ENCODE data around the gene PJA1.
A peak's percentile ranks its signal among the peaks of the same experiment; 100 is the strongest.

PJA1 gene

DNA sequence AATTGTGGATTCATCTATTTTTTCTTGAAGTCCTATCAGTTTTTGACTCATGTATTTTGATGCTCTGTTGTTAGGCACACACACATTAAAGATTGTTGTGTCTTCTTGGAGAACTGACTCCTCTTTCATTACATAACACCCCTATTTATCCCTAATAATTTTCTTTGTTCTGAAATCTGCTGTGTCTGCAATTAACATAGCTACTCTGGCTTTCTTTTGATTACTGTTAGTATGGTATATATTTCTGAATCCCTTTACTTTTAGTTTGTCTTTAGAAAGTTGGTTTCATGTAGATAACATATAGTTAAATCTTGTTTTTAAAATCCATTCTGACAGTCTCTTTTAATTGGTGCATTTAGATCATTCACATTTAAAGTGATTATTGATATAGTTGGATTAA is 5.1 kb upstream of the PJA1 start:
- DNase-seq, result no peak

- peak in 2 of 3 donors; percentile 15 to 42 for DNase-seq
Observed at GRCh38 chrX:69163936-69164741, 1.1 kb downstream of the PJA1 start.

- no peak for DNase-seq
Observed at GRCh38 chrX:69162361-69162865, 2.8 kb downstream of the PJA1 start.

GRCh38 chrX:69161786-69162349 is 3.4 kb downstream of the PJA1 start:
- DNase-seq, result no peak

DNA sequence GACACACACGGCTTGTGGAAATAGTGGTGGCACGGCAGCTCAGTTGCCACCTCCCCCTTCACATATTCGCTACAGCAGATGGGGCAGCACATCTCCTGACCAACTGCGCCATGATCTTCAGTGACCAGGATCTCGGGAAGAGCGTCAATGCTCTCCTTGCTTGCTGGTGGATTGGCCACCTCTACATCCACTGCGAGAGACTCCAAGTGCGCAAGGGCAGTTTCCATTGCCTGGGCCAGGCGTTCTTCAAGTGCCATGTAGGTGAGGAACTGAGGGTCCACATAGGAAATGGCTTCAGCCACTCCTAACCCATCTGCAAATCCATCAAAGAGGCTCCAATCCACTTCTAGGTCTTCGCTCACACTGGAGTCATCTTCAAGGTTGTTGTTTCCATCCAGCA is 3.9 kb downstream of the PJA1 start:
- DNase-seq, result no peak

- peak; percentile 76 to 85 (median 81) for DNase-seq
Observed at GRCh38 chrX:69158166-69158980, 6.9 kb downstream of the PJA1 start.

- no peak for DNase-seq
Observed at GRCh38 chrX:69156638-69157037, 8.6 kb downstream of the PJA1 start.

GRCh38 chrX:69155786-69156520 is 9.3 kb downstream of the PJA1 start:
- no peak for DNase-seq

- no peak for DNase-seq
Observed at GRCh38 chrX:69154051-69154450, 11.2 kb downstream of the PJA1 start.

- no peak for DNase-seq
Observed at GRCh38 chrX:69153060-69153730, 12.1 kb downstream of the PJA1 start.

GRCh38 chrX:69152417-69152841 is 12.8 kb downstream of the PJA1 start:
- DNase-seq, result peak; percentile 60 to 68 (median 64)

GRCh38 chrX:69151866-69152284 is 13.4 kb downstream of the PJA1 start:
- DNase-seq, result no peak

- no peak for DNase-seq
Observed at GRCh38 chrX:69150281-69150960, 14.8 kb downstream of the PJA1 start.

DNA sequence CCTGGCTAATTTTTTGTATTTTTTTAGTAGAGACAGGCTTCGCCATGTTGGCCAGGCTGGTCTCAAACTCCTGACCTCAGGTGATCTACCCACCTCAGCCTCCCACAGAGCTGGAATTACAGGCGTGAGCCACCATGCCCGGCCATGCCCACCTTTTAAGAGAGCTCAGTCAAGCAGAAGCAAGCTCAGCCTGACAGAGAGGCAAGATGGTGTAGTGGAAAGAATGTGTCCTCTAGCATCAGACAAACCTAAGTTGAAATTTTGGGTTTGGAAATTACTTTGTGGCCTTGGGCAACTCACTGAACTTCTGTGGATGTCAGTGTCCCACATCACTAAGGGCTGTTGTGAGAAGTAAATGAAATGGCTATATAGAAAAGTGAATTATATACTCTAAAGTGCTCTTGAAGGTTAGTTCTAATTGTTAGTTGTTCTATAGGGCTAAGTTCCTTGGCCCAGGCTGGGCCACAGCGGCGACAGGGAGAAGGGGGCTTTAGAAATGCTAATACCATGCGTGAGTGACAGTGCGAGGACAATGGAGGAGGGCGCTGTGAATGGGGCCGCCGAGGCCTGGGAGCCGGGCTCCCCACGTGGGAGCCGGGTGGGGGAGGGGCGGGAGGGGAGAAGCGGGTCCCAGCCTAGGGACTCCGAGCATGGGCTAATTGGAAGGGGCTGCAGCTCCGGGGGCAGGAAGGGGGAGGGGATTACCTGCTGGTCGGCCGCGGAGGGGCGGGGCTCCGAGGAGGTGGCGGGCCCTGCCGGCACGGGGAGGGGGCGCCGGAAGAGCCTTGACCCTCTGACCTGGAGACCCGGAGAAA is 15.6 kb downstream of the PJA1 start:
- DNase-seq, result no peak

- no peak for DNase-seq
Observed at GRCh38 chrX:69148946-69149345, 16.3 kb downstream of the PJA1 start.

- DNase-seq, result no peak
Observed at GRCh38 chrX:69146739-69147138, 18.5 kb downstream of the PJA1 start.

DNA sequence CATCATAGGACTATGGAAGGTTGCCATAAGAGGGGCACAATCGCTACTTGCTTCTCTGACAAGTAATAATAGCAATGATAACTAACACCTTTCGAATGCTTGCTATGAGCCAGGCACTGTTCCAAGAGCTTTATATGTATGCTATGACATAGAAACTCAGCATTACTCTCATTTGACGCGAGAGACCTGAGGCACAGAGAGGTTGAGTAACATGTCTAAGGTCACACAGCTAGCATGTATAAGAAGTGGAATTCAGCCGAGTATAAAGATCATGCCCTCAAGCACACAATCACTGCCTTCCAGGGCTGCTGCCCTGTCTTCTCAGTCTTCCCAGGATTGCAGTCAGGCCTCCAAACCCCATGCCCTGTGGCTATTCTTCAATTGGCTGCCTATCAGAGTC is 19.5 kb downstream of the PJA1 start:
- DNase-seq, result no peak

GRCh38 chrX:69144838-69145680 is 20.2 kb downstream of the PJA1 start:
- DNase-seq, result no peak

GRCh38 chrX:69143530-69143929 is 21.7 kb downstream of the PJA1 start:
- no peak for DNase-seq
